ENCODE results near the gene MED13L. TPM values are rescaled to one million over a fixed set of nuclear protein-coding genes. Genes with fewer than 3 reads are reported as not detected.

The MED13L gene
- total and polyA plus RNA-seq, 4 donors = 7.9 to 94.0 (median 37.7) TPM

DNA sequence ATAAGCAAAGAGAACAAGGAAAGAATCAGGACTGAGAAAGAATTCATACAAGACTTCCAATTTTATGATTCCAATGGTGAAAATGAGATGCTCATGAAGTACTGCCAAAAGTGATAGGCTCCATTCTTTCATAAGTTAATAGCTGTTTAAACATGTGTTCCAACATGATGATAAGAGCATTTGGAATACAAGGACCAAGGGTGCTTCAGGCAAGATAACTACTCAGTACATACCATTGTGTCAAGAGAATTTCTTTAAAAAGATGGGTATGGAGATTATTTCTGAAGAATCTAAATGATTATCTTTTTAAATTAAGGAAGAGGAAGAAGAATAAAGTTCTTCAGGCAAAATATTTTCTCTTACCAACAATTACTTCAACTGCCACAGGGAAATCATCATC is 258.1 kb downstream of the MED13L start:
- Histone ChIP-seq H3K9ac (ENCODE audit: low read depth in 1 of 2, low read length in 2 of 2) (no peak overlapping the region), H3K4me3 (ENCODE audit: low read depth in 1 of 3, low read length in 3 of 3) (no peak overlapping the region), H3K36me3 (ENCODE audit: control insufficient read depth in 4 of 4, insufficient read depth in 3 of 4, low read depth in 1 of 4, low read length in 3 of 4) (peaks cover 0 to 10% (median 3%) of the 10 kb centered on the region in 4 donors), H3K4me1 (ENCODE audit: control insufficient read depth in 4 of 4, insufficient read depth in 4 of 4, low read length in 3 of 4) (peaks cover 0 to 28% (median 7%) of the 10 kb centered on the region in 4 donors), H3K27ac (ENCODE audit: low read depth in 1 of 2, low read length in 2 of 2) (no peak overlapping the region), H3K27me3 (ENCODE audit: control insufficient read depth in 4 of 4, insufficient read depth in 4 of 4, low read length in 3 of 4) (no peaks in the 10 kb centered on the region), H3K9me3 (ENCODE audit: control insufficient read depth in 4 of 4, low read length in 3 of 4) (no peaks in the 10 kb centered on the region)
- TF ChIP-seq FOXA2 (IDR thresholded peaks at IDR 0.05) (no peak), YY1 (IDR thresholded peaks at IDR 0.05) (no peak)
- DNase-seq (ENCODE audit: low spot score) = no peak

DNA sequence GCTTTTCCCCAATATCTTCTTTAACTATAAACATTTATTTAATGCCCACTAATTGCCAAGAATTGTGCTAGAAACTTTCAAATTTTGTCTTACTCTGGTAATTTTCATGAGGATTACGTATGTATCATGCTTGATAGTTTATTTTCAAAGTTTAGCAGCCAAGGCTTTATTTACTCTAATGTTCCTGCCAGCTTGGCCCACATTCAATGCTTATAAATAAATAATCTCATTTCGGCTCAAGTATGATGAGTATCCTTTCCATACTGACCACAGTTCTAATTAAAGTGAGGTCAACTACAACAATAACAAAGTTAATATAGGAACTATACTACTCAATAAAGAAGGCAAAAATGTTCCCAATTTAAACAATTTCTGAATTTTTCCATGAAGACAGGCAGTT is 259.2 kb downstream of the MED13L start:
- DNase-seq (ENCODE audit: low spot score) = no peak
- no peak overlapping the region for H3K9ac ChIP-seq (ENCODE audit: low read depth in 1 of 2, low read length in 2 of 2)
- H3K36me3 ChIP-seq (ENCODE audit: control insufficient read depth in 4 of 4, insufficient read depth in 3 of 4, low read depth in 1 of 4, low read length in 3 of 4) = peaks cover 0 to 10% (median 3%) of the 10 kb centered on the region in 4 donors
- H3K9me3 ChIP-seq (ENCODE audit: control insufficient read depth in 4 of 4, low read length in 3 of 4) = no peaks in the 10 kb centered on the region
- no peak overlapping the region for H3K27ac ChIP-seq (ENCODE audit: low read depth in 1 of 2, low read length in 2 of 2)
- no peak overlapping the region for H3K4me3 ChIP-seq (ENCODE audit: low read depth in 1 of 3, low read length in 3 of 3)
- no peaks in the 10 kb centered on the region for H3K27me3 ChIP-seq (ENCODE audit: control insufficient read depth in 4 of 4, insufficient read depth in 4 of 4, low read length in 3 of 4)
- no peak for TF ChIP-seq YY1 (IDR thresholded peaks at IDR 0.05)
- TF ChIP-seq, protein P1, sequence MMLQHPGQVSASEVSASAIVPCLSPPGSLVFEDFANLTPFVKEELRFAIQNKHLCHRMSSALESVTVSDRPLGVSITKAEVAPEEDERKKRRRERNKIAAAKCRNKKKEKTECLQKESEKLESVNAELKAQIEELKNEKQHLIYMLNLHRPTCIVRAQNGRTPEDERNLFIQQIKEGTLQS (IDR thresholded peaks at IDR 0.05) = no peak
- peak; percentile 65 for TF ChIP-seq FOXA2 (IDR thresholded peaks at IDR 0.05)
- TF ChIP-seq FOXA1 (IDR thresholded peaks at IDR 0.05) = peak; percentile 45
- peak in 1 of 2 donors; percentile 11 for TF ChIP-seq HNF4A (conservative IDR thresholded peaks at IDR 0.05)
- peak in 1 of 2 donors; percentile 16 for TF ChIP-seq RXRA (IDR thresholded peaks at IDR 0.05)
- H3K4me1 ChIP-seq (ENCODE audit: control insufficient read depth in 4 of 4, insufficient read depth in 4 of 4, low read length in 3 of 4) = peaks cover 0 to 37% (median 8%) of the 10 kb centered on the region in 4 donors
- 26% methylated on average over 2 of the region's 2 CpGs for WGBS

DNA sequence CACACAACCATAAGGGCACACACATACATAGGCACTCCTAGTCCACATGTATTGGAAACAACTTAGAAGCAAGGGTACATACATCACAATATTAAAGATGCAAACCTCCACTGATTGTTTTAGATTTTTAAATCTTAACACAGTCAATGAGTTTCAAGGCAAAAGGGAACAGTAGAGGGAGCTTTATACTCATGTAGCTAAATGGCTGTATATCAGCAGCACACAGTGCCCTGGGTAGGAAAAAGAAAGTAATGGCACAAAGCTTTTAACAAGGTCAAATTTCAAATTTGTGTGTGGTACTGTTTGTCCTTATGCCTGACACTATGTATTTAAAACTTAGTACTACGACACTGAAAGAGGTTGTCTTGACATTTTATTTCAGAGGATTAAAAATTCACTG is 262.0 kb downstream of the MED13L start:
- peaks cover 0 to 37% (median 8%) of the 10 kb centered on the region in 4 donors for H3K4me1 ChIP-seq (ENCODE audit: control insufficient read depth in 4 of 4, insufficient read depth in 4 of 4, low read length in 3 of 4)
- H3K9ac ChIP-seq (ENCODE audit: low read depth in 1 of 2, low read length in 2 of 2) = no peak overlapping the region
- no peaks in the 10 kb centered on the region for H3K27me3 ChIP-seq (ENCODE audit: control insufficient read depth in 4 of 4, insufficient read depth in 4 of 4, low read length in 3 of 4)
- no peak overlapping the region for H3K27ac ChIP-seq (ENCODE audit: low read depth in 1 of 2, low read length in 2 of 2)
- TF ChIP-seq YY1 (IDR thresholded peaks at IDR 0.05) (peak; percentile 53), FOXA1 (IDR thresholded peaks at IDR 0.05) (no peak), RAD21 (IDR thresholded peaks at IDR 0.05) (peak; percentile 95 to 96), EGR1 (IDR thresholded peaks at IDR 0.05; ENCODE audit: low read depth in 2 of 2) (peak; percentile 59 to 92), TAF1 (conservative IDR thresholded peaks at IDR 0.05) (no peak), RXRA (IDR thresholded peaks at IDR 0.05) (peak; percentile 45 to 54), SP1 (IDR thresholded peaks at IDR 0.05) (peak; percentile 44), JUND (IDR thresholded peaks at IDR 0.05) (peak; percentile 94 to 97), HNF4A (conservative IDR thresholded peaks at IDR 0.05) (peak; percentile 56 to 57)
- TF ChIP-seq, protein P2, sequence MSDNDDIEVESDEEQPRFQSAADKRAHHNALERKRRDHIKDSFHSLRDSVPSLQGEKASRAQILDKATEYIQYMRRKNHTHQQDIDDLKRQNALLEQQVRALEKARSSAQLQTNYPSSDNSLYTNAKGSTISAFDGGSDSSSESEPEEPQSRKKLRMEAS (IDR thresholded peaks at IDR 0.05) = no peak
- TF ChIP-seq, protein P3, sequence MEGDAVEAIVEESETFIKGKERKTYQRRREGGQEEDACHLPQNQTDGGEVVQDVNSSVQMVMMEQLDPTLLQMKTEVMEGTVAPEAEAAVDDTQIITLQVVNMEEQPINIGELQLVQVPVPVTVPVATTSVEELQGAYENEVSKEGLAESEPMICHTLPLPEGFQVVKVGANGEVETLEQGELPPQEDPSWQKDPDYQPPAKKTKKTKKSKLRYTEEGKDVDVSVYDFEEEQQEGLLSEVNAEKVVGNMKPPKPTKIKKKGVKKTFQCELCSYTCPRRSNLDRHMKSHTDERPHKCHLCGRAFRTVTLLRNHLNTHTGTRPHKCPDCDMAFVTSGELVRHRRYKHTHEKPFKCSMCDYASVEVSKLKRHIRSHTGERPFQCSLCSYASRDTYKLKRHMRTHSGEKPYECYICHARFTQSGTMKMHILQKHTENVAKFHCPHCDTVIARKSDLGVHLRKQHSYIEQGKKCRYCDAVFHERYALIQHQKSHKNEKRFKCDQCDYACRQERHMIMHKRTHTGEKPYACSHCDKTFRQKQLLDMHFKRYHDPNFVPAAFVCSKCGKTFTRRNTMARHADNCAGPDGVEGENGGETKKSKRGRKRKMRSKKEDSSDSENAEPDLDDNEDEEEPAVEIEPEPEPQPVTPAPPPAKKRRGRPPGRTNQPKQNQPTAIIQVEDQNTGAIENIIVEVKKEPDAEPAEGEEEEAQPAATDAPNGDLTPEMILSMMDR (IDR thresholded peaks at IDR 0.05; ENCODE audit: low read depth, low read length, missing input control) = peak; percentile 55
- TF ChIP-seq, protein P4, sequence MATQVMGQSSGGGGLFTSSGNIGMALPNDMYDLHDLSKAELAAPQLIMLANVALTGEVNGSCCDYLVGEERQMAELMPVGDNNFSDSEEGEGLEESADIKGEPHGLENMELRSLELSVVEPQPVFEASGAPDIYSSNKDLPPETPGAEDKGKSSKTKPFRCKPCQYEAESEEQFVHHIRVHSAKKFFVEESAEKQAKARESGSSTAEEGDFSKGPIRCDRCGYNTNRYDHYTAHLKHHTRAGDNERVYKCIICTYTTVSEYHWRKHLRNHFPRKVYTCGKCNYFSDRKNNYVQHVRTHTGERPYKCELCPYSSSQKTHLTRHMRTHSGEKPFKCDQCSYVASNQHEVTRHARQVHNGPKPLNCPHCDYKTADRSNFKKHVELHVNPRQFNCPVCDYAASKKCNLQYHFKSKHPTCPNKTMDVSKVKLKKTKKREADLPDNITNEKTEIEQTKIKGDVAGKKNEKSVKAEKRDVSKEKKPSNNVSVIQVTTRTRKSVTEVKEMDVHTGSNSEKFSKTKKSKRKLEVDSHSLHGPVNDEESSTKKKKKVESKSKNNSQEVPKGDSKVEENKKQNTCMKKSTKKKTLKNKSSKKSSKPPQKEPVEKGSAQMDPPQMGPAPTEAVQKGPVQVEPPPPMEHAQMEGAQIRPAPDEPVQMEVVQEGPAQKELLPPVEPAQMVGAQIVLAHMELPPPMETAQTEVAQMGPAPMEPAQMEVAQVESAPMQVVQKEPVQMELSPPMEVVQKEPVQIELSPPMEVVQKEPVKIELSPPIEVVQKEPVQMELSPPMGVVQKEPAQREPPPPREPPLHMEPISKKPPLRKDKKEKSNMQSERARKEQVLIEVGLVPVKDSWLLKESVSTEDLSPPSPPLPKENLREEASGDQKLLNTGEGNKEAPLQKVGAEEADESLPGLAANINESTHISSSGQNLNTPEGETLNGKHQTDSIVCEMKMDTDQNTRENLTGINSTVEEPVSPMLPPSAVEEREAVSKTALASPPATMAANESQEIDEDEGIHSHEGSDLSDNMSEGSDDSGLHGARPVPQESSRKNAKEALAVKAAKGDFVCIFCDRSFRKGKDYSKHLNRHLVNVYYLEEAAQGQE (IDR thresholded peaks at IDR 0.05) = no peak
- H3K36me3 ChIP-seq (ENCODE audit: control insufficient read depth in 4 of 4, insufficient read depth in 3 of 4, low read depth in 1 of 4, low read length in 3 of 4) = peaks cover 2 to 13% (median 9%) of the 10 kb centered on the region in 4 donors
- WGBS = 24% methylated on average over 1 of the region's 1 CpG
- DNase-seq (ENCODE audit: low spot score) = no peak
- H3K9me3 ChIP-seq (ENCODE audit: control insufficient read depth in 4 of 4, low read length in 3 of 4) = no peaks in the 10 kb centered on the region
- no peak overlapping the region for H3K4me3 ChIP-seq (ENCODE audit: low read depth in 1 of 3, low read length in 3 of 3)
